GM23338 (cell line): ENCODE data around the gene AFAP1L2.
A peak's percentile ranks its signal among the peaks of the same experiment; 100 is the strongest.

Source experiments
- CREB1 ChIP-seq: fragments of 250-450 bp; sonication (Bioruptor Pico); IDR thresholded peaks from 2 replicates; pipeline ENCODE4 v1.5.0; 2020; ENCODE audit warnings: low read depth, mild to moderate bottlenecking, moderate library complexity
- CTCF ChIP-seq, 2 experiments: fragments of 200-600 bp in 1 of 2; sonication (generic) in 1 of 2; conservative IDR thresholded peaks; 2 replicates each; pipeline versions ENCODE4 v1.5.1 to v1.6.1; 2016 to 2017; ENCODE audit warnings: antibody characterized with exemption in 2 of 2, low read depth in 2 of 2, mild to moderate bottlenecking in 2 of 2, moderate library complexity in 1 of 2
- EZH2 ChIP-seq: fragments of 200-600 bp; sonication (generic); IDR thresholded peaks from one replicate; pipeline ENCODE4 v1.8.0; 2017; ENCODE audit warnings: antibody characterized with exemption, mild to moderate bottlenecking, low read depth; ENCODE audit not compliant: unreplicated experiment
- EZH2phosphoT487 ChIP-seq: fragments of 200-600 bp; sonication (generic); IDR thresholded peaks from one replicate; pipeline ENCODE4 v1.8.1; 2018; ENCODE audit warnings: antibody characterized with exemption; ENCODE audit not compliant: unreplicated experiment
- JUNB ChIP-seq: IDR thresholded peaks from one replicate; pipeline ENCODE4 v1.6.1; 2016; ENCODE audit warnings: antibody characterized with exemption; ENCODE audit not compliant: unreplicated experiment
- POLR2AphosphoS5 ChIP-seq: IDR thresholded peaks from 2 replicates; pipeline ENCODE4 v1.6.1; 2016; ENCODE audit warnings: antibody characterized with exemption, low read depth
- REST ChIP-seq: IDR thresholded peaks from one replicate; pipeline ENCODE4 v1.6.1; 2018; ENCODE audit warnings: antibody characterized with exemption; ENCODE audit not compliant: unreplicated experiment
- STAT1 ChIP-seq: IDR thresholded peaks from one replicate; pipeline ENCODE4 v1.6.1; 2016; ENCODE audit warnings: antibody characterized with exemption; ENCODE audit not compliant: unreplicated experiment
- ZNF114 ChIP-seq: fragments of 250-450 bp; sonication (Bioruptor Pico); IDR thresholded peaks from 2 replicates; pipeline ENCODE4 v1.5.0; 2020; ENCODE audit warnings: mild to moderate bottlenecking, moderate library complexity

- TF ChIP-seq EZH2 (no peak), CTCF (conservative IDR thresholded peaks at IDR 0.05; ENCODE audit: low read depth in 2 of 2) (peak in 1 of 2 experiments; percentile 29; a peak in 1 of 4 replicates), POLR2AphosphoS5 (no peak), JUNB (no peak), EZH2phosphoT487 (no peak), CREB1 (CRISPR knock-in tag) (no peak), ZNF114 (CRISPR knock-in tag) (no peak), REST (no peak), STAT1 (no peak)
These were observed 23.0 kb upstream of the AFAP1L2 start for GRCh38 chr10:114427124-114427852.
